NCI-H2171 treated with DMSO at 0.1 percent for 48 hours (cell line): ENCODE results near the gene RALY.

Experiments
- DNase-seq: peaks from one replicate; lab custom pipeline; 2025; lab: John Stamatoyannopoulos, UW

The RALY gene

DNA sequence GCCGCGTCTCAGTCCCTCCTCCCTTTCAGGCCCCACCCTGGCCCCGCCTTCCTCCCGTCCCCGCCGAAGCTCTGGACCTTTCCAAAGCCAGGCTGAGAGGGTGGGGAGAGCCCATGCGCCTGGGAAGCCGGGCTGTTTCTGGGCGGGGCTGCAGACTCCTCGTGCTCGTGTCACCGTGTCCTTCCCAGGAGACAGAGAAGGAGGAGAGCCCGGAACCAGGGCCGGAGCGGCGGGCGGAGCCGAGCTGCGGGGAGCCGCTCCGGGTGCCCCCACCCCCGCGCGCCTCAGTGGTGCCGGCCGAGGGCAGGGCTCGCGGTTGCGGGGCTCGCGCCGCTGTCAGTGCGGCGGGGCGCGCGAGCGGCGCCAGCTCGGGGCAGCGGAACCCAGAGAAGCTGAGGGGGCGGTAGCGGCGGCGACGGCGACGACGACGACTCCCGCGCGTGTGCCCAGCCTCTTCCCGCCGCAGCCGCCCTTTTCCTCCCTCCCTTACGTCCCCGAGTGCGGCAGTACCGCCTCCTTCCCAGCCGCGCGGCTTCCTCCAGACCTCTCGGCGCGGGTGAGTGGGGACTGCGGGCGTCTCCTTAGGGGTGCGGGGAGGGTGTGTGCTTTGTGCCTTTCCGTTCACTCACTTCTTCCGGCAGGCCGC lies at the start of gene RALY:
RALY (plus strand) TSS at position 336 of the 646 bp plus-strand sequence. CDS start 78,164 bp downstream, outside the sequence.
- DNase-seq = peak; percentile 90

DNA sequence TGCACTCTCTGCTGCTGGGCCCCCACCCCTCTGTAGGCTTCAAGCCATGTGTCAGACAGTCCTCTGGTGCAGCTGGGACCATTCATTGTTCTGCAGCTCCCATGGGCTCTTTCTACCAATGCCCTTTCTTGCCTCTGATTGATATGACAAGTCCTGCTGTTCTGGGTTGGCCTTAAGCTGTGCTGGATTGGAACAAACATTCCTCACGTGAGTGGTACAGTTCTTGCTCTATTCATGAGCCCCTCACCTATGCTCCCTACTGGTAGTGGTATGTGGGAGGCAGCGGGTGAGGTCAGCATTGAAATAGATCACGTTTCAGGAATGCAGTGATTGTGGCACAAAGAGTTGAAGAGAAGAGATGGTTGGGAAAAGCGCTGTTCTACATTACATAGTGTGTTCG lies 48.8 kb upstream of the RALY start:
- DNase-seq = no peak

DNA sequence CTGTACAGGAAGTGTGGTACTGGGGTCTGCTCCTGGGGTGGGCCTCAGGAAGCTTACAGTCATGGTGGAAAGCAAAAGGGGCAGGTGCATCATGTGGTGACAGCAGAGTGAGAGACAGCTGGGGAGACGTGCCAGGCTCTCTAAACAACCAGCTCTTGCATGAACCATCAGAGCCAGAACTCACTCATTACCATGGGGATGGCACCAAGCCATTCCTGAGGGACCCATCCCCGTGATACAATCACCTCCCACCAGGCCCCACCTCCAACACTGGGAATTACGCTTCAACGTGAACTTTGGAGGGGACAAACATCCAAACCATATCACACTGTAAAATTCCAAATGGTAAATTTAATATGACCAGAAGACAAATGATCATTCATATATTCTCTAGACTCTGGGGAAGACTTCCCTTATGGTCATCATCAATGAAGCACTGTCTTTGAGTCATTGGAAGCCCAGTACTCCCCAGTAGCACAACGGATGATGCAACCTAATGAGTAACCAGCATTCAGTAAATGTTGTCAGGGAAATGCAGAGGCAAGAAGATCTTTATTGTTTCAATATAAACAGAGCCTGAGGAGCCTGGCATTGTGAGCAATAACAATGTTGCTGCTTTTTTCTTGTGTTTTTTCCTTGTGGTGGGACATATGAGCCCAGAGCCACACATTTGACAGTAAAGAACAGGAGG lies 48.2 kb upstream of the RALY start:
- DNase-seq = no peak

DNA sequence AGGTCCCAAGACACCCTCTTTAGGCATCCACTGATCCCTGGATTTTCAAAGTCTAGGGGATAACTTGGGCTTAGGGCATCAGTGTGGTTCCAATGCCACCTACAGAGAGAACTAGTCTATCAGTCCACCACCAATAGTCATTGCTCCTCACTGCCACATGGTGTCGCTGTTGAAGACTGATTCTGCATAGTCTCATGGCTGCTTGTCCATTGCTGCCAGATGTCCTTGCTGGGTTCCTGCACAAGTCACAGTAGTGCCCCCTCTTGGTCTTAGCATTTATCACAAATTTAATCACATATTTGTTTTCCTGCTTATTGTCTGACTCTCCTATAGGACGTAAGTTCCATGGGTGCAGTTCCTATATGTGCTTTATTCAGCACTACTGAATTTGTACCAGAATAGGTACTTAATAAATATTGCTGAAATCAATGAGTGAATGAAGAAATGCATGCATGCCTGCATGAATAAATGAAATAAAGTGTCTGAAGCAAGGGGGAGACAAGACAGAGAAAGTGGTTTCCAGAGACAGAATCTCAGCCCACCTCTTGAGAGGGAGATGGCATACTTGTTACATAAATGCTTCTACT lies 45.9 kb upstream of the RALY start:
- DNase-seq = peak; percentile 58

DNA sequence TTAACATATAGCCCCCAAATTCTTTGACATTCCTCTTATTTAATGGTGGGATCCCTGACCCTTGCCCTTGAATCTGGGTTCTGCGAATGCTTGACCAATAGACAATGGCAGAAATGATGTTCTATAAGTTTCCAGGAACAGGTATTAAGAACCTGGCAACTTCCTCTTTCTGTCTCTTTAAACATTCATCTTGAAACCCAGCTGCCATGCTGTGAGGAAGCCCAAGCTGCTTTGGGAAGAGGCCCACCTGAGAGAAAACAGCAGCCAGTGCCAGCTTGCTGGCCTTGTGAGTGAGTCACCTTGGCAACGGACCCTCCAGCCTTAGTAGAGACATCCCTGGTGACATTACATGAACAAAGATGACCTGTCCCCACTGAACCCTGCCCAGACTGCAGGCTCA lies 45.2 kb upstream of the RALY start:
- no peak for DNase-seq

DNA sequence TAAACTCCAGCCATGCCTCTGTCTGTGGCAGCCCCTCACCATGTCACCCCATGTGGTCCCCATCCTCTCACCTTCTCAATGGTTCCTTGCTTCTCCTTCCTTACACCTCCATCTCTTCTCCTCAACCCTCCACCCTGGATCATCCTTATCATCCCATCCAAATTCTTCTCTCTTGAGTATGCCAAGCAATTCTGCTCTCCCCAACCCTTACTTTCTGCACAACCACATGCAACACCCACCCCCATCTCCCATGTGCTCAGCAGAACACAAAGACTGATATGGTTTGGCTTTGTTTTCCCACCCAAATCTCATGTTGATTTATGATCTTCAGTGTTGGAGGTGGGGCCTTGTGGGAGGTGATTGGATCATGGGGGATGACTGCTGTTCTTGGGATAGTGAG lies 42.5 kb upstream of the RALY start:
- no peak for DNase-seq

DNA sequence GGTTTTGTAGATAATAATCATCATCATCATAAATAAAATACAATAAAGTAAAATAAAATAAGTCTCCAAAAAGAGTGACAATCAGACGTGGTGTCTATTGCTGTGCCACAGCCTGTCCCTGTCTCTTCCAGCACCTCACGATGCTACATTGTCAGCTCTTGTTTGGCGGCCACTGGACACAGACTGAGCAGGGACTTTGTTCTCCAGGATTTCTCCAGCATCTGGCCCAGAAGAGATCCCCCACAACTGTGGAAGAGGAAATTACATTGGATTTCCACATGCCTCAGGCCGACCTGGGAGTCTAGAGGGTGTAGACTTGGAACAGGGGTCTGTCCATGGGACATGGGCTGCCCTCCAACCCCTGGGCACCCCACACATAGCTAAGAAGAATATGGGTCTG lies 39.2 kb upstream of the RALY start:
- DNase-seq = no peak

DNA sequence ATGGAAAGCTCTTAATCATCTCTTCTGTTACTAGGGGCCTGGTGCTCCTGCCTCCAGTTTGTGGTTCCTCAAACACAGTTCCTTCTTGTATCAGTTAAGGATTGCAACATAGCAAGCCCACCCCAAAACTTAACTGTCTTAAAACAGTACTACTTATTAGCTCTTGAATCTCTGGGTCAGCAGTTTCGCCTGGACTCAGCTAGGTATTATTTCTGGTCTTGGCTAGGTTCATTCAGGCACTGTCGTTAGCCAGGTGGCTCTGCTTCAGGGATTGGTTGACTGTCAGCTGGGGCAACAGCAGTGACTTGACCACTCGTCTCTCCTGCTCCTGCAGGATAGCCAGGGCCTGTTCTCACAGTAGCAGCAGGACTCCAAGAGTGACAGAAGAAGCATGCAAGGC lies 30.0 kb upstream of the RALY start:
- DNase-seq = no peak

DNA sequence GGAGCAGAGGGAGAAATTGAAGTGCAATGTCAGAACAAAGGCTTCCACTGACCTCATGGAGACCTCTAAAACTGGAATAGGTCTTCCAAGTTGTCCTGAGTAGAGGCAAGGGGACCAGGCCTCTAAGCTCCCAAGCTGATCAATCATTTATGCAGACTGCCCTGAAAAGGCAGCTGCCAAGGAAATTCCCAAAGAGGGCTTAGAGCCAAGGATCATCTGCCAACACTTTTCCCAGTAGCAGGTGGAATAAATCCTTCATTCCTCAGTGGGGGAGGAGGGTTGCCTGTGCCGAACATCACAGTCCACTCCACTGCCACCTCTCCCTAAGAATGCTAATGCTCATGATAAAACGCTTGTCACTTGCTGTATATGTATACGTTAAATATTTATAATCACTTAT lies 29.3 kb upstream of the RALY start:
- no peak for DNase-seq

DNA sequence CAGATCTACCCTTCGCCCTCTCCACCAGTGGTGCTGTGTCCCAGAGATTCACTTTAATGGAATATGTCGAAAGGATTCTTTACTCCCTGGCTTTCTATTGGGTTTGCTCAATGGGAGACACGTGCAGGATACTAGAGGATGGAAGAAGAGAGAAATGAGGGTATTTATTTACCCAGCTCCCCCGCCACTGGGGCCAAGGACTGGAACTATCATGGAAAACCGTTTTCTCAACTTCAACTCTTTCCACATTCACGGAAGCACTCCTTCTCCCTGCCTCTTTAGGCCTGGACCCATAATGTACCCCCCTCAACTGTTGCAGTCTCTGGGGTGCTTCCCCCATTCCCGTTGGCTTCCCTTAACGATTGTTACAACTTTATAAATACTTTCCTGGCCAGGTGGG lies 26.6 kb upstream of the RALY start:
- no peak for DNase-seq

DNA sequence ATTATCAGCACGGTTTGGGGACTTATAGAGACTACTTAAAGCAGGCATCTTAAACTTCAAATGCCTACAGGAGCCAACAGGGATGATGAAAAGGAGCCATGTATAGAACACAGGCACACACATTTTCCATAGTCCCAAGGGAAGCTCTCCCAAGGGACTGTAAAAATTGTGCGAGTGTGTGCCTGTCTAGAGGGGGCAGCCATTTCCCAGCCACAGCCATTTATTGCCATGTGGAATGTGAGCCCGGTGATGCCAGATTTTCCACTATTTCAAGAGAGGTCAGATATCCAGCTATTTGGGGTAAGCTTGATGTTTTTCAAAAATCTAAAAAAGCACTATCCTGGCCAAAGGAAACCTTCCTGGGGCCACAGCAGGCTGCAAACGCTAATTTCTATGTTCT lies 24.1 kb upstream of the RALY start:
- no peak for DNase-seq

DNA sequence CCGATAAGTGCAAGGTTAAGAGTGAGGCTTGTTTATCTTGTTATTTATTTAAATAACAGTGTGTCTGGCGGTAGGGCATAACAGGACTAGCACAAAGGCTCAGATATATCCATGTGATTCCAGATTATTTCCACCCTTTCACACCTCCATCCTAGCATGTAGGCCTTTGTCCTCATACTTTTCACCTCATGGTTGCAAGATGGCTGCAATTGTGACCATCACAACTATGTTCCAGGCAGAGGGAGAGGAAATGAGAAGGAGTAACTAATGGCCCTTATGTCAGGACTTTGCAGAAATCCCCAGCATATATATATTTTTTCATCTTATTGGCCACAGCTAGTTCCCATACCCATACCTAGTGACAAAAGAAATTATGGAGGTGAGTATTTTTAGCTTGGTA lies 23.5 kb upstream of the RALY start:
- no peak for DNase-seq

DNA sequence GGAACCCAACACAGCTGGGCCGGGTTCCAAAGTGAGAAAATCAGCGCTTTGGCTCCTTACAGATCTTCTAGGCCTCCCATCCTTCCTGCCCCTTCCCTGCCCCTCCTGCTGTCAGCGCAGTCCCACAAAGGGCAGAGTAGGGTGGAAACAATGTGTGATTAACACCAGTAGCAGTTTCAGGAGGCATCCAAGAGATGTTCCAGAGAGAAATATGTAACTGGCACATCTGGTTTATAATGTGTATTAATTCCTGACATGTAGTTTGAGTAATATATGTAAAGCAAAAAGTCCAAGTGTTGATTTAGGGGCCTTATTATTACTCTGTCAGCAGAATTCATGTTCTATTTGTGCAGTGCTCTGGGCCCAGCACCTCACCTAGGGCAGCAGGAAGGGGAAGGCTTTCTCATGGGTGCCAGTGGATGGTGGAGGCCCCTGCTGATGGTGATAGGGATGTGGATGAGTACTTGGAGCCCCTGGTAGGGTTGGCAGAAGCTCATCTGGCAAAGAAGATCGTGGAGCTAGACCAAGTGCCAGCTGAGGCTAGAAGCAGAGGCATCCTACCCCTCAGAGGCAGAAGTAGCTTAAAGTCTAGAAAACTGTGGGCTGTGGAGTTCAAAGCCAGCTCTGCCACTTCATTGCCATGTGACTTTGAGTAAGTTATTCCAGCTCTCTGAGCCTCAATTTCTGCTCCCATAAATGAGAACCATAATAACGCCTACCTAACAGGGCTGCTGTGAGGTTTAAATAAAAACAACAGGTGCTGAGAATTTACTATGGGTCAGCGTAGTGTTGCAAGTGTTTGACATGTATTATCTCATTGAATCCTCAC lies 22.4 kb upstream of the RALY start:
- no peak for DNase-seq

DNA sequence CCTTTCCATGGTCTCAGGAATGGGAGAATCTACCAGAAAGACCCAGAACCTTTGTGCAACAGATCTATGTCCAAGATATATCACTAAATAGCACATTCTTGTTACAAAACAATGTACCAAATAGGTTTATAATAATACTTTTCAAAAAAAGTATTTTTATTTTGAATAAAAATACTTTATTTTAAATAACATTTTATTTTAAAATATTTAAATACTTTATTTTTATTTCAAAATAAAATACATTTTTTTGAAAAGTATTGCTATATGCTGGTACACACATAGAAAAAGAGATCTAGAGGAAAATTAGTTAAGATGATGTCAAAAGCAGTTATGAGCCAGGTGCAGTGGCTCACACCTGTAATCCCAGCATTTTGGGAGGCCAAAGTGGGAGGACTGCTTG lies 16.8 kb upstream of the RALY start:
- no peak for DNase-seq

DNA sequence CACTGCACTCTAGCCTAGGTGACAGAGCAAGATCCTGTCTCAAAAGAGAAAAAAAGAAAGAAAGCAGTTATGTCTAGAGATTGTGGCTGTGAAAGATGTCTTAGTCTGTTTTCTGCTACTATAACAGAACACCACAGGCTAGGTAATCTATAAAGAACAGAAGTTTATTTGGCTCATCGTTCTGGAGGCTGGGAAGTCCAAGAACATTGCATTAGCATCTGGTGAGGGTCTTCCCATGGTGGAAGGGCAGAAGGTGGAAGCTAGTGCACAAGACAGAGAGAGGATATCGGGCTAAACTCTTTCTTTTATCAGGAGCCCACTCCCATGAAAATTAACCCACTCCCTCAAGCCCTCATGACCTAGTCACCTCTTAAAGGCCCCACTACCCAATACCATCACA lies 16.2 kb upstream of the RALY start:
- no peak for DNase-seq

DNA sequence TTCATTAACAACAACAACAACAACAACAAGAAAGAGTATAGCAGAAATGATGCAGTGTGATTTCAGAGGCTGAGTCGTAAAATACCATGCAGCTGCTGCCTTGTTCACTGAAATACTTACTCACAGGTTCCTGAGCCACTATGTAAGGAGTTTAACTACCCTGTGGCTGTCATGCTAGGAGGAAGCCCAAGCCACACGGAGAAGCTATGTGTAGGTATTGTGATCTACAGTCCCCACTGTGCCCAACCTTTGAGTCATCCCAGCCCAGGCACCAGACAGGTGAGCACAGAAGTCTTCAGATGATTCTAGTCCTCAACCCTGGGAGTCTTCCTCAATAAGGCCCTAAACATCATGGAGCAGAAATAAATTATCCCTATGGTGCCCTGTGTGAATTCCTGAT lies 14.6 kb upstream of the RALY start:
- no peak for DNase-seq

DNA sequence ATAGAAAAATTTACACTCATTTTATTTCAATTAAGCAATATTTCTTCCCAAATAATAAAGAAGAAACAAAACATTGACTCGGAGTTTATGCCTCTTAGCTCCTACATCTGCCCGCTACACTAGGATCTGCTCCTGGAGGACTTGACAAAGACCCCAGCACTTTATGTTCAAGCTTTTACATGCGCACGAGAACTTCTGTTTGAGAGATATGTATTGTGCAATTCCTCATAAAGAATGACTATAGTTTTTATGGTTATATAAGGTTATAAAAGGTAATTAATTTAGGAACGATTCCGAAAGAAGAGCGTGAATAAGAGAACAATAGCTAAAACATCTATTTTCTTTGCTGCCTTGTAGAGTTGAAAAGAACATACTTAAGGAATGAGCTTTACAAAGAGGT lies 12.4 kb upstream of the RALY start:
- no peak for DNase-seq

DNA sequence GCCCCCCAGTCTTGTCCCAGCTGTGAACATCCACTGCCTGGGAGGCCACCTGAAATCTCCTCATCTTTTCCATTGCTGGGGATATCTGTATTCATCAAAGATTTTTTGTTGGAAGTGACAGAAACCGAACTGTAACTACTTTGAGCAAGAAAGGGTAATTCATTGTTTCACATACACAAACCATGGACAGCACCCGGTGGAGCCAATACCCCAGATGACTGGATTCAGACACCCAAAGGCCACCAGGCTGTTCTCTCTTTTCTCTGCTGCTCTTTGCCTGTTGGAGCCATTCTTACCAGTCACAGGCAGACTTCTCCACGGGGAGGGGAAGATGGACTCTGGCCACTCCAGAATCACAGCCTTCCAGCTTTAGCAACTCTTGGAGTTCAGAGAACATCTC lies 11.7 kb upstream of the RALY start:
- DNase-seq = no peak

DNA sequence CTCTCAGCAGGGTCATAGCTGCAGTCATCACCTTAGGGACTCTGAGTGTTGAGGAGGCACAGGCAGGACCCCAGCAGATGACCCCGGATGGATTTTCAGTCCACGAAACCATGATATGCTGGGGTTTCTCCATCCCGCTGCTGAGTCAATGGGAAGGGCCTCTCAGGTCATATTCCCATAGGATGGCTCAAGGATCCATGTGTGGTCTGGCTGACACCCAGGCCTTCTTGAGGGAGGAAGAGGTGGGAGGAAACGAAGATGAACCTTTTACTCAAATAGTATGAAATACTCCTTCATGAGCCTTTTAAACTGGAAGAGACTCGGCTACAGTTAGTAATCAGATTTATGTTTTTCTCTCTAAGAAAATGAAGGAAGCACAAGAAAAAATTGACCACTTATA lies 10.3 kb upstream of the RALY start:
- no peak for DNase-seq

DNA sequence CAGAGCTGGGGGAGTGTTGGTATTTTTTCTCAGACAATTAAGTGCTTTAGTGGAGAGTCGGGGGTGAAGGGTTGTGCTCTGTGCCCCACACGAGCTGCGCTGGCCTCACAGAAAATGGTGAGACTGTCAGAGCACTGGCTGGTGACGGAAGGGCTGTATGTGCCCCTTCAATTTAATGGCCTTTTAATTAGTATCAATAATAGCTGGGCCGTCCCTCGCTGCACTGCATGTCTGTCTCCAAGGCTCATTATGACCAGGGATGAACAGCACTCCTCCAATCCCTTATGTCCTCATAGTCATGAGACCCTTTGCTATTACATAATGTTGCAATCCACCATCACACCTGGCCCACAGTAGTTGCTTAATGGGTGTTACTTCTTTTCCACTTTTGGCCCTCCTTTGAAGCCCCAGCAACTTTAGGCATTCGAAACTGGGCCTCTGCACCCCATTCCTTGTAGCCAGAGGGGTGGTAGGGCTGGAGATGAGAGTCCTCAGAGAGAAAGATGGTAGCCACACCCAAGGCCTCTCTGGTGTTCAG lies 9.5 kb upstream of the RALY start:
- no peak for DNase-seq

DNA sequence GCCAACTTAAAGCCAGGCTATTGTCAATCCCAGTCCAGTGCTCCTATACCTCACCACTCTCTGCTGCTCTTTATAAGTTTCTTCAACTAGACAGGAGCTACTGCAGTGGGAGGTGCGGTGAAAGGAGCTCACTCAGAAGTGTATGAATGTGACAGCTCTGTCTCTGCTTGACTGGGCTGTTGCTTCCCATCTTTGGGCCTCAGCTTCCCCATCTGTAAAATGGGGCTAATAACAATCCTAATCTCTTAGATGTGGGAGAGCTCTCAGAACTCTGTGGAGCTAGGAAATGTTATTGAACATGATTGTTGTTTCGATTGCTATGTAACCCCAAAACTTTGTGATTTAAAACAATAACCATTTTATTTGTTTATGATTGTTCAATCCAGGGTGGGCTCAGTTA lies 8.4 kb upstream of the RALY start:
- DNase-seq = no peak

DNA sequence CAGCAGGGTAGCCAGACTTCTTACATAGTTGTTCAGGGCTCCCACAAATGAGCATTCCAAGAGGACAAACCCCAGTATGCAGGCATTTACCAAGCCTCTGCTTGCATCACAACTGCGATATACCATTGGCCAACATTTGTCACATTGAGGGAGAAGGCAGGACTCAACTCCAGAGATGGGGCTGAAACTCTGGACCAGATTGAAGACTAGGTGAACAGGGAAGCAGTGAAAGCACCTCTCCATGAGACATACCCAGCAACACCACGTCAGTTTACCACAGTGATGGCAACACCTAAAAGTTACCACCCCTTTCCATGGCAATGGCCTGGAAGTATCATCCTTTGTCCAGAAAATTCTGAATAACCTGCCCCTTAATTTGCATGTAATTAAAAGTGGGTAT lies 7.9 kb upstream of the RALY start:
- DNase-seq = no peak
